CD4-positive, alpha-beta T cell treated with Interferon gamma for 1 hour (primary cell): Measurements from ENCODE around the gene LONP1.
"Not testable (repeated sequence)": the region's sequence is repeated elsewhere in the genome, so short reads cannot be mapped to it uniquely, and the experiment has no call there.

Experiments used
- DNase-seq: peaks from one replicate; pipeline ENCODE4 v3.0.0-alpha.2; 2020

The LONP1 gene

DNA sequence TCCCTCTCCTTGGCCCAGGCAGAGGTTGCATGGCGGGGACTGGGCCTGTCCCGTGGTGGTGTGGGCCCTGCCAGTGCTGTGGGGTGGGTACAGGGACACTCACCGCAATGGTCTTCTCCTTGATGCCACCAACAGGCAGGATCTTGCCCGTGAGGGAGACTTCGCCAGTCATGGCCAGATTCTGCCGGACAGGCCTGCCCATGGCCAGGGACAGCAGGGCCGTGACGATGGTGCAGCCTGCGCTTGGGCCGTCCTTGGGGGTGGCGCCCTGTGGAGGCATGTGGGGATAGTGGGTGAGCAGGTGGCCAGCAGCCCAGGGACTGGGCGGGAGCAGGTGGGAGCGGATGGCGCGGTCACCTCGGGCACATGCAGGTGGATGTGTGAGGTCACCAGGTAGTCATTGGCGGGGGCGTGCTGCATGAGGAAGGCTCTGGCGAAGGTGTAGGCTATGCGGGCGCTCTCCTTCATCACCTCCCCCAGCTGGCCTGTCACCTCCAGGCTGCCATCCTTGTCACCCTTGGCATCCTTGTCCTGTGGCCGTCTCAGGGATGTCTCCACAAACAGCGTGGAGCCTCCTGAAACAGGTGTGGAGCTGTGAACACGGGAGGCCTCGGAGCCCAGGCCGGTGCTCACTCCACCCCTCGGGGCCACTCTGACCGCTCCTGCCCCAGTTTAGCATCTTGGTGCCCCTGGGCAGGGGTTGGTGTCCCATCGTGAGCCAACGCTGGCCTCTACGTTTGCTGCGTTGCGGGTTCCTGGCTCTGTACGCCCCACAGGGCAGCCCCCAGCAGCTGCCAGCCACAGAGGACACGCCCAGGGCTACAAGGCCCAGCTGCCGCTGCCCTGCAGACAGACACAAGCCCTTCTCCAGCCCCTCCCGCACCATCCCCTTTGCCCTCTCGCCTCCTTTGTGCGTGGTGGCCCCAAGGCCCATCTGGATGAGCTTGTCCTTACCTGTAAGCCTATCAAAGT is 26.5 kb downstream of the LONP1 start:
- no peak for DNase-seq

DNA sequence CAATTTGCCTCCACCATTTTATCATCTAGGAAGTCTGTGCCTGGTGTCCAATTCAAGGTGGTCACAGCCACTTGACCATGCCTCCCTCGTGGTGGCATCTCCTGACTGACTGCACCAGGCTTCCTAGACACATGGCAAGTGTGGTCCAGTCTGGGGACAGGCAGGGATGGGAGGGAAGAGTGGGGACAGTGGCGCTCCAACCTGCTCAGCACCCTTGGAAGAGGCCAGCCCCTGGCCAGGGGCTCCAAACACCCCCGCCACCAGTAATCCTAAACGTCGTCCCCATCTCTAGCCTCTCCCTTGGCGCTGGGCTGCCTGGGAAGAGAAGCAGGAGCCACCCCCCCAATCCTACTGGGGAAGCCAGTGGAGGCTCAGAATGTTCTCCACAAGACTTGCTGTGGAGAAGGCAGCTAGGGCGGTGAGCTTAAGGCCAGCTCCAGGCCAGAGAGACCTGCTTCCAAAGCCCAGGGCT is 27.2 kb downstream of the LONP1 start:
- DNase-seq: no peak

DNA sequence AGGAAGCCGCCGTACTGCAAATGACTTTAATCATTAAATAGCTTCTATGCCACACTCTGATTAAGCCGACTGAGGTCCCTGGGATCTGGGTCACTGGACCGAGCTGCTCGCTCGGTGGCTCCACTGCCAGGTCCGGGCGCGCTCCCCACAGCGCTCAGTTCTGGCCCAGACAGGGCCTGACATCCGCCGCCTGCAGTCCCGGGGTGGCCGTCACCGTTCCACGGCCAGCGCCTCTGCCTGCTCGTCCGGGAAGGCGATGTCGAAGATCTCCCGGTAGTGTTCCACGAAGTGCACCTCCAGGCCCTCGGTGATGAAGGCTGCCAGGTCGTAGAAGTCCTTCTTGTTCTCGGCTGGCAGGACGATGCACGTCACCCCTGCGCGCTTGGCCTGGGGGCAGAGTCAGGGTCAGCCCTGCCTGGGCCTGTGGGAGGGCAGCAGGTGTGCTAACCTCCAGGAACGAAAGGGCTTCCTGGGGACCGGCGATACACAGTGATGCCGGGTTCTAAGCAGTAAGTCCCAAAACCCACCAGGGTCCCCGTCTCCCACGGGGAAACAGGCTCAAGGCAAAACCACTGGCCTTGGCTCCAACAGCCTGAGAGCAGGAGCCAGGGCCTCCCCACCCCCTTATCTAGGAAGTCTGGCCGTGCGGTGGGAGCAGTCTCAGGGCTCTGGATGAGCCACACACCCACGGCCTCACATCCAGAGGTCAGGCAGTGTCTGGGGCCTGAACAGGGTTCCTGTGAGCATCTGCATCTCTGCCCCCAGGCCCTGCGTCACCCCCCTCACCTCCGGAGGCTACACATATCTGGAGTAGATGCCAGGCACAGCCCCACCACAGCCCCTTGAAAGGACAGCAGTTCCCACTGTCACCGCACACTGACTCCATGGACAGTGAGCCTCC is 27.9 kb downstream of the LONP1 start:
- DNase-seq: no peak

DNA sequence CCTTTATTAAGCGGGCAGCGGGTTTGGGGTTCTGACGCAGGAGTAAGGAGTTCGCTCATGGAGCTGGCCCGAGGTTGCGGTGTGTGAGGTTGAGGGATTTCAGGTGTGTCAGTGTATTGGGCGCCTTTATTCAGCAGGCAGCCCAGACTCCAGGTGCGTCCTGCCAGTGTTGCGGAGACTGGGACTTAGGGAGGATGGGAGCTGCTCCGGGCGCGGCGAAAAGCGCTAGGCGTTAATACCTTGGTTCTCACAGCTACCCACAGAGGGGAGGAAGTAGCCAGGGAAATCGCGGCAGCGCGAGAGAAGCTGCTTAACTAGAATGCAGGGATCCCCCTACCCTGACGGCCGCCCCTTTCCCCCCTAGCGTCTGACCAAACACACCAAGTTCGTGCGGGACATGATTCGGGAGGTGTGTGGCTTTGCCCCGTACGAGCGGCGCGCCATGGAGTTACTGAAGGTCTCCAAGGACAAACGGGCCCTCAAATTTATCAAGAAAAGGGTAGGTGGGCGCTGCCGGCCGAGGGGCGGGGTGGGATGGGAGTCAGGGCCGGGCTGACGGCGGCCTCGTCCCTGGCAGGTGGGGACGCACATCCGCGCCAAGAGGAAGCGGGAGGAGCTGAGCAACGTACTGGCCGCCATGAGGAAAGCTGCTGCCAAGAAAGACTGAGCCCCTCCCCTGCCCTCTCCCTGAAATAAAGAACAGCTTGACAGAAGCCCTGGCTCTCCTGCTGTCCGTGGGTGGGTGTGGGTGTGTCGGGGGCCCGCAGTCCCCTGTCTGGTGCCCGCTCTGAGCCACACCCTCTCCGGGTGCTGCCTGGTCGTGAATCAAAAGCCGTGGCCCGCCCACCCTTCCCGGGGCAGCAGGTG is 28.8 kb downstream of the LONP1 start:
- DNase-seq: peak; percentile 24

DNA sequence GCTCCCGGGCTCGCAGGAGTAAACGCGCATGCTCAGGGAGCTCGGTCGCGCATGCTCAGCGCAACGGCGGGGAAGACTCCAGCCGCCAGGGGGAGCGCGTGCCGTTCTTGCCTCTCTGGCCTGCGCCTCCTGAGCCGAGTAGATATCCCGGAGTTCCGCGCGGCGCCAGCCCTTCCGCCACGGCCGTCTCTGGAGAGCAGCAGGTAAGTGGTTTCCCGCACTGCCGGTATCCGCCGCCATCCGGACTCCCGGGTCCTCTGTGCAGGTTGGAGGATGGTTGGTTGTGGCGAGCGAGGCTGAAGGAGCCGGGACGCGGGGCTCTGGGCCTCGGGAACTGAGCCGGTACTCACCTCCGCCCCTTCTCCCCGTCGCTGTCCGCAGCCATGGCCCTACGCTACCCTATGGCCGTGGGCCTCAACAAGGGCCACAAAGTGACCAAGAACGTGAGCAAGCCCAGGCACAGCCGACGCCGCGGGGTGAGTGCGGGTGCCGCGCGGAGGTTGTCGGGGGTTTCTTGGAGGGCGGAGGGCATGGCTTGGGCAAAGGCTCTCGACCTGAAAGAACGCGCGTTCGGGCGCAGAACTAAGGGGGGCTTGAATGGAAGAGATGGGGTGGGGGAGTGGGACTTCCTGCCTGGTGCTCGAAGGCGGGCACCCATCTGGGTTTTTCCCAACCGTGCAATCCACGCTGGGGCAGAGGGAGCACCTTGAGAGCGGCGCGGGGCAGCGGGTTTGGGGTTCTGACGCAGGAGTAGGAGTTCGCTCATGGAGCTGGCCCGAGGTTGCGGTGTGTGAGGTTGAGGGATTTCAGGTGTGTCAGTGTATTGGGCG is 29.6 kb downstream of the LONP1 start, which contains the start of gene RPL36:
Gene RPL36, plus strand, starts transcription at position 171 of the 830 bp plus-strand sequence. Its CDS starts 213 bp downstream, at position 384.
- peak; percentile 97 for DNase-seq

DNA sequence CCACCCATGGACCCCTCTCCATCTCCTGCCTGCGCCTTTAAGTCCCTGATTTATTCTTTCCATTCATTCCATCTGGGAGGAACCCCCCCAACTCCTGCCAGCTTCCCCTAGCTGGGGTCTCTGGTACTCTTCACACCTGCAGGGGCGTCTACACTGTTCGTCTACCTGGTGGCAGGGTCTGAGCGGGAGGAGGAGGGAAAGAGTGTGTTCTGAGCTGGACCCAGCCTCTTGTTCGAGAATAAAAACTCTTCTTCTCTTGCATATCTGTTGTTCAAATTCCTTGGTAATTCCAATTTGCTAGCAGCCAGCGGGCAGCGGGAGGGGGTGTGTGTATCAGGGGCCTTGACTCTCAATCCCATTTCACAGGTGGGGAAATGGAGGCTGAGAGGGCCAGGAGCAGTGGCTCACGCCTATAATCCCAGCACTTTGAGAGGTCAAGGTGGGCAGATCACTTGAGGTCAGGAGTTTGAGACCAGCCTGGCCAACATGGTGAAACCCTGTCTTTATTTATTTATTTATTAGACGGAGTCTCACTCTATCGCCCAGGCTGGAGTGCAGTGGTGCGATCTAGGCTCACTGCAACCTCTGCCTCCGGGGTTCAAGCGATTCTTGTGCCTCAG is 31.6 kb downstream of the LONP1 start:
- DNase-seq: not testable (repeated sequence)

DNA sequence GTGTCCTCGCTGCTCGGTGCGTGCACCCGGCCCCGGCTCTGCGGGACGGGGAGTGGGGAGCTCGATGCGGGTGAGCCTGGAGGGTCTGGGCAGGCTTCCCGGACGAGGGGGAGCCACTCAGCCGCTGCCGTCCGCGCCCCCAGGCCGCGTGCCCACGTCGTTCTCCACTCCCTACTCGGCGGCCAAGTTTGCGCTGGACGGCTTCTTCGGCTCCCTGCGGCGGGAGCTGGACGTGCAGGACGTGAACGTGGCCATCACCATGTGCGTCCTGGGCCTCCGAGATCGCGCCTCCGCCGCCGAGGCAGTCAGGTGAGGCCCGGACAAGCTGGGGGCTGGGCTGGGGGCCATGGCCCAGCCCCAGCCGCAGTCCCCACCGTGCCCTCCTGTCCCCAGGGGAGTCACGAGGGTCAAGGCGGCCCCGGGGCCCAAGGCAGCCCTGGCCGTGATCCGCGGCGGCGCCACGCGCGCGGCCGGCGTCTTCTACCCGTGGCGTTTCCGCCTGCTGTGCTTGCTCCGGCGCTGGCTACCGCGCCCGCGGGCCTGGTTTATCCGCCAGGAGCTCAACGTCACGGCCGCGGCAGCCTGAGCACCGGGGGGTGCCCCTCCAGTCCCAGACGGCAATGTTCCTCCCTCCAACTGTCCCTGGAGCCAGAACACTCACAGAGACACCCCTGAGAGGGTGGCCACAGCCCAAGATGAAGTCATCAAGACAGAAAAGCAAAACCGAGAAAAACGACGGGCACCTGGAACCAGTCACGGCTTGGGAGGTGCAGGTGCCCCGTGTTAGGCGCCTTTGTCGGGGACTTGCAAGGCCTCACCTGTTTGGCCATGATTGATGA is 32.4 kb downstream of the LONP1 start:
- no peak for DNase-seq

DNA sequence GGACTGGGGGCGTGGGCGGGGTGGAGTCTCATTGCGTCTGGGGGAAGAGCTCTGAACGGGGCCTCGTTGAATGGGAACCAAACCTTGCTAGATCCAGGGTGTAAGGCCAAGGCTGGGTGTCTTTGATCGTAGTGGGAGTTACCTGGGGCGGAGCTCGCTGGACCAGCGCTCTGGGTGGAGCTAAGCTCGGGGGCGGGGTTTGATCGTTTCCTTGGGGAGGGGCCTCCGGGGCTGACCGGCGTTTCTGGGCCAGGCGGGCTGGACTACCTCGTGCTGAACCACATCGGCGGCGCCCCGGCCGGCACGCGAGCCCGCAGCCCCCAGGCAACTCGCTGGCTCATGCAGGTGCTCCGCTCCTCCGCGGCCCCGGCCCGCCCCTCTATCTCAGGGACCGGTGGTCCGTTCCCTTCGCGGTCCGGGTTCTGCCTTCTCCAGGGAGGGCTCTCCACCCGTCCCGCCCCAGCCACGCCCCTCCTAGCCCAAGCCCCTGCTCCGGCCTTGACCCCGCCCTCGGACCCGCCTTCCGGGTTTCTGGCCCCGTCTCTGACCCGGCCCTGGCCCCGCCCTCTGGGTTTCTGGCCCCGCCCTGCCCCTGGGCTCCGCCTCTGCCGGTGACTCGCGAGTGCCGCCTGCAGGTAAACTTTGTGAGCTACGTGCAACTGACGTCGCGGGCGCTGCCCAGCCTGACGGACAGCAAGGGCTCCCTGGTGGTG is 33.1 kb downstream of the LONP1 start:
- peak; percentile 94 for DNase-seq

DNA sequence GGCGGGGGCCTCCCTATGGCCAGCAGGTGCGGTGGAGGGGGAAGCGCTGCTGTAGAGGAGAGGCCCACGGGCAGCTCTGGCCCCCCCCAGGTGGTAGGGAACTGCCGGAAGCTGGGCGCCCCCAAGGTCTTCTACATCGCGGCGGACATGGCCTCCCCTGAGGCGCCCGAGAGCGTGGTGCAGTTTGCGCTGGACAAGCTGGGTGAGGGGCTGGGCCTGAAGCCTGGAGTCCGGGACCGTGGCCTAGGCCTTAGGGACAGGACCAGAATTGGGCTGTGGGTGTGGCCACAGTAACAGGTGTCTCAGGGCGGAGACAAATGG is 33.7 kb downstream of the LONP1 start:
- DNase-seq: no peak

DNA sequence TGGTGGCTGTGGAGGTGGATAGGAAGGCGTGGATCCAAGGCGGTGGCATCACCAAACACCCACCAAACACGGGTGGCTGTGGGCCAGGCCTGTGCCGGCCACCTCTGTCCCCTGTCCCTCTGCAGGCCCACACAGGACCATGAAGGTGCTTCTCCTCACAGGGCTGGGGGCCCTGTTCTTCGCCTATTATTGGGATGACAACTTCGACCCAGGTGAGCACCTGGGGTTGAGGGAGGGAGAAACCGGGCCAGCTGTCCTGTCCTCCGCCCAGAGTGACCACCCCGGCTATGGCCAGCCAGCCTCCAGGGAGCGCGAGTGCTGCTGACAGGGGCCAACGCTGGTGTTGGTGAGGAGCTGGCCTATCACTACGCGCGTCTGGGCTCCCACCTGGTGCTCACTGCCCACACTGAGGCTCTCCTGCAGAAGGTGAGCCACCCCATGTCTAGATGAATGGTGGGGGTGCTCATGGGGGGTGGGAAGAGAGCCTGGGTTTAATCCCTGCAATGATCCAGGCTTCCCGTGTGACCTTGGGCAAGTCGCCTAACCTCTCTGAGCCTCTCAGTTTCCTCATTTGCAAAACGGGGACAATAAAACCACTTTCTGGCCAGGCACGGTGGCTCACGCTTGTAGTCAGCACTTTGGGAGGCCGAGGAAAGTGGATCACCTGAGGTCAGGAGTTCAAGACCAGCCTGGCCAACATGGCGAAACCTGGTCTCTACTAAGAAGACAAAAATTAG is 35.1 kb downstream of the LONP1 start:
- DNase-seq: no peak

DNA sequence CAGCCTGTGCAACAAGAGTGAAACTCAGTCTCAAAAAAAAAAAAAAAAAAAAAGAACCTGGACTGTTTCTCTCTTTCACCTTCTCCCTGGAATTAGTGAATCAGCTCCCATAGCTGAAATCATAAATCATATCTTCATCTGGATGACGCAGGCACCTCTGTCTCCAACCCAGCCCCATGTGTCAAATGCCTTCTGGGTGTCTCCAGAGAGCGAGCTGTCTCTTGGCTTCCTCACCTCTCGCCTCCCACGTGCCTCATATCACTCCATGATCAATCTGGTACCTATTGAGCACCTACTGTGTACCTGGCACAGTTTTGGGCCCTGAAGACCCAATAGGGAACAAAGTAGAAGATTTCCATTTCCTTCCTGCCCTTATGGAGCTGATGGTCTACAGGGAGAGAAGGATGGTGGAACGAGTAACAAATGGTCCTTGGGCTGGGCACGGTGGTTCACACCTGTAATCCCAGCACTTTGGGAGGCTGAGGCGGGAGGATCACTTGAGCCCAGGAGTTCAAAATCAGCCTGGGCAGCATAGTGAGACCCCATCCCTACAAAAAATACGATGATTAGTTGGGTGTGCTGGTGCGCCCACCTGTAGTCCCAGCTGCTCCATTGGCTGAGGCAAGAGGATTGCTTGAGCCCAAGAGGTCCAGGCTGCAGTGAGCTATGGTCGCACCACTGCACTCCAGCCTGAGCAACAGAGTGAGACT is 36.6 kb downstream of the LONP1 start:
- no peak for DNase-seq

DNA sequence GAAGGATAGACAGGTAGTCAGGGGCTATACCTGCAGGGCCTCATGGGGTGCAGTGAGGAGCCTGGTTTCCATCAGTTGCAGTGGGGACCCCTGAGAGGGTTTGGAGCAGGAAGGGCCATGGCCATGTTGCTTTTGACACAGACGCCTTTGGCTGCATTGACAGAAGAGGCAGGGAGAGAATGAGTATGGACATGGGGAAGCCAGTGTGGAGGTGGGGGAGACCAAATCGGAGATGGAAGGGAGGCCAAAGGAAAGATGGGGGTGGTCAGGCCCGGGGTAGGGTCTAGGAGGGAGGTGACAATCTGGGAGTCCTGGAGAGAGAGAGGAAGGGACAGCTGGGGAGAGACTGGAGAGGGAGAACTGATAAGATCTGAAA is 37.9 kb downstream of the LONP1 start:
- DNase-seq: no peak

DNA sequence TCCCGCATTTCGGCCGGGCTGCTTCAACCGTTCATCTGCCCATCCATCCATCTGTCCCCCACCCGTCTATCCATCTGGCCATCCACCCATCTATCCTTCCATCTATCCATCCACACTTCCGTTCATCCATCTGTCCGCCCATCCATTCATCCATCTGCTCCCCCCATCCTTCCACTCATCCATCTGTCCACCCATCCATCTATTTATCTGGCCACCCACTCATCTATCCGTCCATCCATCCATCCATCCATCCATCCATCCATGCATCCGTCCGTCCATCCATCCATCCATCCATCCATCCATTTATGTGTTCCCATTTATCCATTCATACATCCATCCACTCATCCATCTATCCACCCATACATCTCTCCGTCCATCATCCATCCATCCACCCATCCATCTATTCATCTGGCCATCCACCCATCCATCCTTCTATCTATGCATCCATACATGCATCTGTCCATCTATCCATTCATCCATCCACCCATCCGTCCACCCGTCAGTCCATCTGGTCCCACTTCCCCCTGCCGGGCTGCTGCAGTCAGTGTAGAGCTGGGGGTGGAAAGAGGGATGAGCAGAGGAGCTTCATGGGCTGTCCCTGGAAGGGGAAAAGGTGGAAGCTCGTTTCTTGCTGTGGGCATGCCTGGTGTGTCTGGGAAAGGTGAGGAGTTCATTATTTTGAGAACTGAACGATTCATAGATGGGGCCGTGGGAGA is 38.4 kb downstream of the LONP1 start:
- DNase-seq: no peak

DNA sequence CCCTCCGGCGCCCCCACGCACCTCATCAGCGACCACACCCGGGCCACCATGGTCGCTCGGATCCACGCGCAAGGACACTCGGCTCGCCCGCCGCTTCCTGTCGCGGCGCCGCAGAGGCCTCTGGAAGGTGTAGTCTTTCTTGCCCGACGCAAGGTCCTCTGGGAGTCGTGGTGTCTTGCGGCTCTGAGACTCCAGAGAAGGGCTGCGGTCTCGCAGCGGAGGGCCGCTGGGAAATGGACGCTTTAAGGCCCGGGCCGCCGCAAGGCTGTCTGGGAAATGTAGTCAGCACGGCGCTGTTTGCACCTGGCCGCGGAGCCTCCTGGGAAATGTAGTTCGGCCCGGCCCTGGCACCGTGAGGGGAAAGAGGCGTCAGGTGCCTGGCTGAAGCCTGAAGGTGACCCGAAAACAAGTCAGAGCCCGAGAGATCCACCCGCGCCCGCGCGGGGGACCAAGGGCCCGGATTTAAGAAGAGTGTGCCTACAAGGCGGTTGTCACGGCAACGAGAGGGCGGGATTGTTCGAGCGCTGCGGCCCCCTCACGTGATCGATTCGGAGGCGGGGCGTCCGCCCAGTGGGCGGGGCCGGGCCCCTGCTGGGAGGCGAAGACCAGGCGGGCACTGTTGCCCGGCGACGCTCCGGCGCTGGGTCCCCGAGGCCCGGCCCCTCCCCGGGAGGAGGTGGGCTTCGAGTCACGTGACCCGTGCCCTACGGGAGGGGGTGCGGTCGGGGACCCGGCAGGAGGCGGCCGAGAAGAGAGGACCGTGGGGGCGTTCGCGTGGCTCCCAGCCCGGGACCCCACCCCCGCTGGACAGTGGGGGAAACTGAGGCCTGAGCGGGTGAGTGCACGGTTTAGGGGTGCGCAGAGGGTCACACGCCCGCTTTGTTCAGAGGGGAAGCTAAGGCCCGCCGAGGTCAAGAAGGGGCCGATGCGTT is 39.2 kb downstream of the LONP1 start, which contains the start of the genes HSD11B1L and MICOS13:
Gene HSD11B1L, plus strand, starts transcription at position 591 of the 932 bp plus-strand sequence. CDS start 3,806 bp downstream, outside the sequence.
Gene MICOS13, minus strand, starts transcription at position 80 of the 932 bp plus-strand sequence. Its CDS starts 30 bp downstream, at position 50.
- DNase-seq: peak; percentile 99

DNA sequence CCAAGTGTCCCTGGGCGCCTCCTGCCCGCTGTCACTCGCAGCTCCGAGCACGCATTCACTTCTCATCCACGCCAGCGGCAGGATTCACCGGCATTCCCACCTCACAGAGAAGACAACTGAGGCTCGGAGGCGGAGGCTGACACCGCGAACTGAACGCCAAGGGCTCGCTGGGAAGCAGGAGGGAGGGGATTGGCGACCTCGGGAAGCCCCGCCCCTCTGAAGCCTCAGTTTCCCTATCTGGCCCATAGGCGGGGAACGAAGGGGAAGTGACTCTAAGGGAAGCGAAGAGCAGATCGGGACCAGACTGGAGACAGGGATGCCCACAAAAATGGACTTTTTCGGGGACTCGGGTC is 39.9 kb downstream of the LONP1 start:
- no peak for DNase-seq
